ENCODE results near the gene PPP2R2D.
A peak's percentile ranks its signal among the peaks of the same experiment; 100 is the strongest.

PPP2R2D gene

DNA sequence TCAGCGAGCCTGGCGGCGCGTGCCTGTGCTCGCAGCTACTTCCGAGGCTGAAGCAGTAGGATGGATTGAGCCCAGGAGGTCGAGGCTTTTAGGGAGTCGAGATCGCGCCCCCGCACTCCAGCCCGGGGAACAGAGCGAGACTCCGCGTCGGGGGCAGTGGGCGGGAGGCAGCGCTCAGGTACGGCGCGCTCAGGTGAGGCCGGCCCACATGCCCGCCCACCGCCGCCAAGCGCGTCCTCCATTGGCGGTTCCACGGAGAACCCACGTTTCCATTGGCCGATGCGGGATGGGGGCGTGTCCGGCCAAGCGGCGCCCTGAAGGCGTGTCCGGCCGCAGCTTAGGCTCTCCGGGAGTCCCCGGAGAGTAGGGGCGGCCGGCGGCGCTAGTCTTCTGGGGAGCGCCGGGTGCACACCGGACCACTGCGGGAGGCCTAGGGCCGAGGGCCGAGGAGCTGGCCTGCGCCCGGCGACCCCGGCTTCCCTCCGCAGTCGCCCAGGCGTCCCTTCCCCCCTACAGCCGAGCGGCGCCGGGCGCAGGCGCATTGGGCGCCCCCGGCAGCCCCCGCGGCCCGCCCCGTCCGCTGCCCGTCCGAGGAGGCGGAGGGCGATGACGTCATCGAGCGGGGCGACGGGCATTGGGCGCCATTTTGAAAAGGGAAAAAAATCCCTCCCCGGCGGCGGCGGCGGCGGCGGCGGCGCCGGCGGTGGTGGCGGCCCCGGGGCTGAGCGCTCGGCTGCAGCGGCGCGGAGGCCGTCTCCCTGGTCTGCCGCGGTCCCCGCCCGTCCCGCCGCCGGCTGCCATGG, at the start of gene PPP2R2D:
Gene PPP2R2D, plus strand, starts transcription at position 659 of the 803 bp plus-strand sequence. Its CDS starts 141 bp downstream, at position 800.
- DNase-seq (ENCODE audit: low read depth), result peak; percentile 83

- DNase-seq (ENCODE audit: low read depth), result no peak
Measured at GRCh38 chr10:131851346-131851745, 49.5 kb upstream of the PPP2R2D start.

GRCh38 chr10:131852176-131852822, 48.5 kb upstream of the PPP2R2D start:
- no peak for DNase-seq (ENCODE audit: low read depth)

GRCh38 chr10:131852823-131853609, 47.8 kb upstream of the PPP2R2D start:
- no peak for DNase-seq (ENCODE audit: low read depth)

GRCh38 chr10:131853610-131853964, 47.2 kb upstream of the PPP2R2D start:
- DNase-seq (ENCODE audit: low read depth), result no peak

- no peak for DNase-seq (ENCODE audit: low read depth)
Measured at GRCh38 chr10:131854579-131855335, 46.1 kb upstream of the PPP2R2D start.

DNA sequence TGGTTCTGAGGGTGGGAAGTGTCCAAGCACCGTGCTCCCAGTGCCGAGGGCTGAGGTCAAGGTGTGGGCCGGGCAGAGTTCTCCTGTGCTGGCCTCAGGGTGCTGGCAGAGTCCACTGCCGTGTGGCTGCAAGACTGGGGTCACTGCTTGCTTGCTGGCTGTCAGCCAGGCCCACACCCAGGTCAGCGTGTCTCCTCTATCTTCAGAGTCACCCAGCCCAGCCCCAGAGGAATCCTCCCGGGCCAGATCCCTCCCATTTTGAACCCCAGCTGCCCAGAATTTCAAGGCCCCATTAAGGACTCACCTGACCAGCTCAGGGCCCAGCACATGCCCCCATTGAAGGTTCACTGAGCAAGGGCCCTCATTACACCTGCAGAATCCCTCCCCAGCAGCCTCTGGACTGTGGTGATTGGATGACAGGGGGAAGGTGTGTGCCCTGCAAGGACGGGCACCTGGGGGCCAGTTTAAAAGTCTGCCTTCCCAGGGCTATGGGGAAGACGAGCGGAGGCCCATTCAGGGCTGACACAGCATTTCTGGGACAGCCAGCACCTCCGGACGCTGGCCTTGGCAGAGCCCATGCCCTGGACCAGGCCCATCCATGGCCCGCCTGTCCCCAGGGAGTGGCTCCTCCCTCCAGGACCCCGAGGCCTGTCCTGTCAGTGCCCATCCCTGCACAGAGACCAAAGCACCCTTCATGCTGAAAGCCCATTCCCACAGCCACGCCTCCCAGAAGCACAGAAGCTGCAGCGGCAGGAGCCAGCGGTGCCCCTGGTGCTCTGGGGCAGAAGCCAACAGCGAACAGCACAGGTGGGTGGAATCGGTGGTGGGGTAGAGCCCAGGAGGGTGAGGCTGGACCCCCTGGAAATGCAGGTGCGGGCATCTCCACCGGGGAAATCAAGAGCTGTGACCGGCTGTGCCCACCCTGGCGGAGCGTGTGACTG, 45.1 kb upstream of the PPP2R2D start:
- DNase-seq (ENCODE audit: low read depth), result no peak

DNA sequence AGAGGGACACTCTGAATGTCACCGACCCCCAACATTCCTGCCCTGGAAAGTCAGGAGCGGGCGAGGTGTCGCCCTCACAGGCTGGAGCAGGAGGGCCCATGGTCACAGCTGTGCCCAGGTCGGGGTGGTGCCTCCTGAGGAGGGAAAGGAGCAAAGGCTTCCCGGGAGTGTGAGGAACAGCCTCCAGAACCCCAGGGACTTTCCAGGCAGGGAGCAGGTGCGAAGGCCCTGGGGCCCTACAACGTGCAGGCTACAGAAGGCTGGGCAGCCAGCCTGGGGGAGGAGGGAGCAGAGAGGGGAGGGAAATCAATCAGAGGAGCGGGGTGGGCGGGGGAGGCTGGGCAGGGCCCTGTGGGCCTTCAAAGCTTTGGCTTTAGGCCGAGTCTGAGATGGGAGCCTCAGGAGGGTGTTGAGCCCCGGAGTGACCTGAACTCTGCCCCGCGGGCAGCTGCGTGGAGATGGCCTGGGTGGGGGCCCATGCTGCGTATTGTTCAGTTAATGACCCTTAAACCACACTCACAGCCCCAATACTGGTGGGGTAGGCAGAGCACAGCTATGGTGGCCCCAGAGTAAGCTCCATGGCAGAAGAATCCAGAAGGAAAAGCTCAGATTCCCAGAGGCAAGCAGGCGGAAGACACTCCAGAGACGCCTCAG, 44.2 kb upstream of the PPP2R2D start:
- no peak for DNase-seq (ENCODE audit: low read depth)

GRCh38 chr10:131857156-131858117, 43.4 kb upstream of the PPP2R2D start:
- no peak for DNase-seq (ENCODE audit: low read depth)

- DNase-seq (ENCODE audit: low read depth), result no peak
Measured at GRCh38 chr10:131858118-131858515, 42.7 kb upstream of the PPP2R2D start.

- no peak for DNase-seq (ENCODE audit: low read depth)
Measured at GRCh38 chr10:131858583-131859340, 42.0 kb upstream of the PPP2R2D start.

DNA sequence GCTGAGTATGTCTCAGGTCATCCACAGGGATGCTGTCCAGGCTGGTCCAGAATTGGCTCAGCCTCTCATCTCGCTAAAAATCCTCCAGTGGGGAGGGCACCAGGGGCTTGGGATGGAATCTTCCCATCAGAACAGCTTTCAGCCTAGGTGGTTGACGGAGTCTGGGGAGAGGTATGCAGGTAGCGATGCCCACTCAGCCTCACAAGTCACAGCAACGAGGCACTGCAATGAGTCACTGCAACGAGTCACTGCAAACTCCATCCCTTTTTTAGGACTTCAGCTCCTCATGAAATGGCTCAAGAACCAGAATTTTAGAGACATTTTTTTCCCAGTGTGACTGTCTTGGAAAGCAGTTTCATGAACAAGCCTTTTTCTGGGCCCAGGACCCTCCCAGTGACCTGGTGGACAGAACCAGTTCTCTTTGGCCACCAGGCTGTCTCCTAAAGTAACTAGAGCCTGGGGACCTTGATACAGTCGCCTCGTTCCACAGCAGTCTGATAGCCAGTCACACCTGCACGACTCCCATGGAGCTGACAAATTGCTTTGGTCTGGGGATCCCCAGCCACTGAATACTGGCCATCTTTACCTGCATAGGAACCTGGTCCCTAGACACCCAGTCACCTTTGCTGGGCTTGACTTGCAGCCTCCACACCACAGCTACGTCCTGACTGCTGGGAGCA, 41.3 kb upstream of the PPP2R2D start:
- no peak for DNase-seq (ENCODE audit: low read depth)

GRCh38 chr10:131860311-131860710, 40.5 kb upstream of the PPP2R2D start:
- DNase-seq (ENCODE audit: low read depth), result no peak

DNA sequence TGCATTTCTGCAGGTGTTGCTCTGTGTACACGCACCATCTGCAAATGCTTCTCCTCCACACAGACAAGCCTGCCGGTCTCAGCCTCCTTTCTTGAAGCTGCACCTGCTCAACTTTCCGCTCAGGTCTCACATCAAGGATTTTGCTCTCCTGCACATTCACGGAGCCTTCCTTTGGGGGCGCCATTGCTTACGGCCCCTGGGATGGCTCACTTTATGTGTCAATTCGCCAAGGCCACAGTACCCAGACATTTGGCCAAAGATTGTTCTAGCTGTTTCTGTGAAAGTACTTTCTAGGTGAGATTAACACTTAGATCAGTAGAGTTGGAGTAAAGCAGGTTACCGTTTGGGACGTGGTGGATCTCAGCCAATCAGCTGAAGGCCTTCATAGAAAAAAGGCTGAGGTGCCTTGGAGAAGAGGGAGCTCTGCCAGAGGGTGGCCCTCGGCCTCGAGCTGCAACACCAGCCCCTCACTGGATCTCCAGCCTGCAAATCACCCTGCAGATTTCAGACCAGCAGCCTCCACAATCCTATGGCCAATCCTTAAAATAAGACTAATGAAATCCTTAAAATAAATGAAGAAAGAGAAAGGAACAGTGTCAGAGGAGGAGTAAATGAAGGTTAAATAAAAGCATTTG, 39.9 kb upstream of the PPP2R2D start:
- DNase-seq (ENCODE audit: low read depth), result no peak

DNA sequence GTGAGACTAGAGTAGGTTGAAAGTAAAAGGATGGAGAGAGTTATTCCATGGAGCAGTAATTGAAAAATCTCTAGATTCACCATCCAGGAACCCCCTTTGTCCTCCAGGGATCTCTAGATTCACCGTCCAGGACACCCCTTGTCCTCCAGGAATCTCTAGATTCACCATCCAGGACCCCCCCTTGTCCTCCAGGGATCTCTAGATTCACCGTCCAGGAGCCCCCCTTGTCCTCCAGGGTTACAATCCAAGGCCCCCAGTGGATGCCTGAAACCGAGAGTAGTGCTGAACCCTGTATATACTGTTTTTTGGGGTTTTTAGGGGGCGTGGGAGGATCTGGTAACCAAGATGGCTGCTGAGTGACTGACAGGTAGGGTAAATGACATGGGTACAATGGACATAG, 38.3 kb upstream of the PPP2R2D start:
- DNase-seq (ENCODE audit: low read depth), result no peak

- DNase-seq (ENCODE audit: low read depth), result no peak
Measured at GRCh38 chr10:131865223-131865917, 35.4 kb upstream of the PPP2R2D start.

DNA sequence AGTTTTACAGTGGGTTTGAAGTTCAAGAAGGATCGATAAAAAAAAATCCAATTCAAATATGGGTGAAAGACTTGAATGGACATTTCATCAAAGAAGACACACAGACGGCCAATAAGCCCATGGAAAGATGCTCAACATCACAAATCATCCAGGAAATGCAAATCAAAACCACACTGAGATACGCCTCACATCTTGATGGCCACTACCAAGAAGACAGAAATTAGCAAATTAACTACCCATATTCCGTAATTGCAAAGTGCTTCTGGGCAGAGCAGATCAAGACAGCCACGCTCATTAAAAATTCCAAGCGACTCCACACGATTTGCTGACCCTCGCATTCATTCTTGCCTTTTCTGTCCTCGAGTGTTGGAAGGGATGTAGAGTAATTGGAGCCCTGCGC, 34.1 kb upstream of the PPP2R2D start:
- no peak for DNase-seq (ENCODE audit: low read depth)
